Activated naive CD4-positive, alpha-beta T cell treated with anti-CD3 and anti-CD28 coated beads for 36 hours (primary cell): Measurements from ENCODE around the gene ZNF273. TPM values are rescaled to one million over a fixed set of nuclear protein-coding genes. Genes with fewer than 3 reads are reported as not detected.
"Not testable (repeated sequence)": the region's sequence is repeated elsewhere in the genome, so short reads cannot be mapped to it uniquely, and the experiment has no call there.

Experiments used
- CTCF ChIA-PET: fragments of 350-600 bp; sonication (Branson Sonifier 250); formaldehyde crosslinking; loops from one replicate; lab custom pipeline; 2021; ENCODE audit warnings: antibody characterized with exemption; lab: Charles Lee
- DNase-seq: peaks from one replicate; pipeline ENCODE4 v3.0.0-alpha.2; 2020
- H3K27ac Mint-ChIP-seq: one replicate; pipeline ENCODE4 v1.8.0; 2021; ENCODE audit warnings: mild to moderate bottlenecking, mixed read lengths
- H3K27me3 Mint-ChIP-seq: one replicate; pipeline ENCODE4 v1.8.0; 2021; ENCODE audit warnings: low read depth, mixed read lengths
- H3K36me3 Mint-ChIP-seq: one replicate; pipeline ENCODE4 v1.8.0; 2021; ENCODE audit warnings: low read depth, mixed read lengths
- H3K4me1 Mint-ChIP-seq: one replicate; pipeline ENCODE4 v1.8.0; 2021; ENCODE audit warnings: low read depth, mixed read lengths
- H3K4me3 Mint-ChIP-seq: one replicate; pipeline ENCODE4 v1.8.0; 2021; ENCODE audit warnings: mild to moderate bottlenecking, moderate library complexity, mixed read lengths
- H3K9me3 Mint-ChIP-seq: one replicate; pipeline ENCODE4 v1.8.0; 2021; ENCODE audit warnings: mixed read lengths
- intact Hi-C: fragments of 100-400 bp; cut with micrococcal nuclease; formaldehyde crosslinking; loops from one replicate; pipeline ENCODE4 v1.15.1; 2023
- total RNA-seq, 2 experiments: library from RNA; stranded (reverse); gene quantifications; one replicate each; pipeline ENCODE4 v1.2.3, GENCODE V29; 2021

ZNF273 gene
- 10 to 100 TPM; 10.9 to 12.3 TPM for total RNA-seq

GRCh38 chr7:64902806-64903721, at the start of gene ZNF273:
Gene ZNF273 (plus strand): TSS chr7:64903273. CDS start chr7:64903318, 45 bp downstream.
- Mint-ChIP-seq H3K27me3 (no peaks in the 10 kb centered on the region), H3K27ac (peak within 1 kb of the TSS; percentile 89), H3K4me1 (peaks cover 35% of the 10 kb centered on the region), H3K36me3 (peaks cover 15% of the 10 kb centered on the region), H3K9me3 (no peaks in the 10 kb centered on the region), H3K4me3 (peak within 1 kb of the TSS; percentile 96)
- CTCF ChIA-PET: interaction anchor here (0.7 to 2.1 kb wide), 3 partner anchors 10 to 59 kb away, joined by 3 to 7 read pairs (median 3); no protein-coding TSS in a partner anchor
- intact Hi-C loops: loop anchor here (2.0 to 5.0 kb wide), 11 partner anchors 14 to 1002 kb away; partner anchors contain the start of genes ERV3-1, ZNF138, ZNF680 and ZNF736
- peak; percentile 97 for DNase-seq

DNA sequence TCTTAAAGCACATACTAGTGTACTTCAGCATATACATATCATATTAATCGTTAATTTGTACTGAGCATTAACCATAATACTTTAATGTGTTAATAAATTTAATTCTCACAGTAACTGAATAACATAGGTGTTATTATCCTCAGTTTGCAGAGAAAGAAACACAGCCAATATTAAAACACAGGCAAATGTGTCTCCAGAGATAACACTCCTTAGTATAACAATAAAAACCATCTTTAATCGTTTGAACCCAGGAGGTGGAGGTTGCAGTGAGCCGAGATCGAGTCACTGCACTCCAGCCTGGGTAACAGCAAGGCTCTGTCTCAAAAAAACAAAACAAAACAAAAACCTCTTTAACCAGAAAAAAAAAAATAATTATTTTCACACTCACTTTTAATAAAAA, 49.4 kb upstream of the ZNF273 start:
- H3K4me1 Mint-ChIP-seq: no peaks in the 10 kb centered on the region
- no peak overlapping the region for H3K27ac Mint-ChIP-seq
- H3K4me3 Mint-ChIP-seq: no peak overlapping the region
- H3K36me3 Mint-ChIP-seq: no peaks in the 10 kb centered on the region
- H3K9me3 Mint-ChIP-seq: peaks cover 1% of the 10 kb centered on the region
- no peaks in the 10 kb centered on the region for H3K27me3 Mint-ChIP-seq
- CTCF ChIA-PET: no interaction called here
- intact Hi-C loops: no loop called here
- no peak for DNase-seq

DNA sequence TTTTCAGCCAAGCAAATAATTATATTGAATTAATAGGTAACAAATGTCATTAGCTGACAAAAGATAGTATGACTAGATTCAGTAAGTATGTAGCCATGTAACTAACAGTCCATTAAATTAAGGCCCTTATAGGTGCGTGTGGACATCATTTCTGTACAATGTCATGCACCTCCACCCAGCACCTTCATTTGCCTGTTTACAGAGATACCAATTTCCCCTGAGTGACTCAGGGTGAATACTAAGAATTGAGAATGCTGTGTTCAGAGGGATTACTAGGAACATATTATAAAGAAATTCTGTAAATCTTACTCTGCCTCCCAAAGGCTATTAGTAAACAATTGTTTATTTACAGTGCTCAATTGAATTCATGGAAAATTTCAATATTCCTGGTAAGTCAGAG, 48.1 kb upstream of the ZNF273 start:
- no peaks in the 10 kb centered on the region for H3K36me3 Mint-ChIP-seq
- H3K27ac Mint-ChIP-seq: no peak overlapping the region
- intact Hi-C loops: no loop called here
- no peak for DNase-seq
- CTCF ChIA-PET: no interaction called here
- no peak overlapping the region for H3K4me3 Mint-ChIP-seq
- H3K4me1 Mint-ChIP-seq: no peaks in the 10 kb centered on the region
- no peaks in the 10 kb centered on the region for H3K27me3 Mint-ChIP-seq
- H3K9me3 Mint-ChIP-seq: peaks cover 1% of the 10 kb centered on the region

- Mint-ChIP-seq H3K4me1 (no peaks in the 10 kb centered on the region), H3K27me3 (peaks cover 2% of the 10 kb centered on the region), H3K36me3 (no peaks in the 10 kb centered on the region), H3K27ac (no peak overlapping the region), H3K4me3 (no peak overlapping the region), H3K9me3 (peaks cover 9% of the 10 kb centered on the region)
- CTCF ChIA-PET: no interaction called here
- no peak for DNase-seq
- intact Hi-C loops: no loop called here
These were observed 40.1 kb upstream of the ZNF273 start for GRCh38 chr7:64863021-64863420.

GRCh38 chr7:64863530-64863929, 39.5 kb upstream of the ZNF273 start:
- H3K4me1 Mint-ChIP-seq, DNase-seq, H3K4me3 Mint-ChIP-seq, H3K9me3 Mint-ChIP-seq, CTCF ChIA-PET, H3K27me3 Mint-ChIP-seq, H3K36me3 Mint-ChIP-seq, H3K27ac Mint-ChIP-seq, intact Hi-C loops: not testable (repeated sequence)

GRCh38 chr7:64863969-64864368, 39.1 kb upstream of the ZNF273 start:
- Mint-ChIP-seq H3K4me3 (no peak overlapping the region), H3K36me3 (no peaks in the 10 kb centered on the region), H3K27ac (no peak overlapping the region), H3K4me1 (no peaks in the 10 kb centered on the region), H3K9me3 (peaks cover 9% of the 10 kb centered on the region), H3K27me3 (peaks cover 2% of the 10 kb centered on the region)
- no peak for DNase-seq
- CTCF ChIA-PET: no interaction called here
- intact Hi-C loops: no loop called here

DNA sequence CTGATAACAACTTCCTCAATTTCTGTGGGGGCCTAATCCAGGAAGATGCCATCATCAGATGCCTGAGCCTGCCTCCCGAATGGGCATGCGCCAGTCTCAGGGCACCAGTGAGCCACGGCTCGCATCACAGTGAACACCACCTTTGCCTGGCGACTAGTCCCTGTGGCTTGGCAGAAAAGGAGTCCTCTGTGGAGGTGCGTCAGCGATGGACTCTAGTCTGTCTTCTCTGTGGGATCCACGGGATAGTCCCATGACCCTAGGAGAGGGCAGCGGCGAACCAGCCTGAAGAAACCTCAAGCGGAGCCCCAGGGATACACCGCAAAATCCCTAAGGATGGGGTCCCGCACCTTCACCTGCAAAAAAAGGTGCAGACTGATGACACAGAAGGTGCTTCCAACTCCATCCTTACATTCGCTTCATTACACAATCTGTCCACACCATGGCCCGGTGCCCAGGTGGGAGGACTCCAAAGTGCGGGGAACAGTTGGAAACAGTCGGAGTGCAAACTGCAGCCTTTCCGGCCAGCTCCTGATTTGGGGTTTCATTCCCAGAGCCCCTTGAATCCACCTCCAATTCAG, 35.1 kb upstream of the ZNF273 start:
- H3K27ac Mint-ChIP-seq: no peak overlapping the region
- H3K4me1 Mint-ChIP-seq: no peaks in the 10 kb centered on the region
- CTCF ChIA-PET: no interaction called here
- intact Hi-C loops: no loop called here
- no peak overlapping the region for H3K4me3 Mint-ChIP-seq
- peaks cover 10% of the 10 kb centered on the region for H3K9me3 Mint-ChIP-seq
- no peak for DNase-seq
- peaks cover 2% of the 10 kb centered on the region for H3K27me3 Mint-ChIP-seq
- H3K36me3 Mint-ChIP-seq: peaks cover 2% of the 10 kb centered on the region

DNA sequence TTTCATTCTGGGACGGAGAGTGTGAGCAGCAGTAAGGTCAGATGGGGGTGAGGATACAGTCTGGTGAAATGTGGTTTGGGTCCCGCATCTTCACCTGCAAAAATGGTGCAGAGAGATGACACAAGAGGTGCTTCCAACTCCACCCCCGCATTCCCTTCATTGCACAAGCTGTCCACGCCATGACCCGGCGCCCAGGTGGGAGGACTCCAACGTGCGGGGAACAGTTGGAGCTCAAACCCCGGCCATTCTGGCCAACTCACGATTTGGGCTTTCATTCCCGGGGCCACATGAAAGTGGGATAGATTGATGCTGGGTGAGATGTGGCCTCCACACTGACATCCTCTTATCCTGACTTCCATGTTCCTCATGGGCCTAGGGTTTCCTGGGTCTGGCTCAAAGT, 34.6 kb upstream of the ZNF273 start:
- CTCF ChIA-PET: no interaction called here
- H3K27me3 Mint-ChIP-seq: peaks cover 2% of the 10 kb centered on the region

GRCh38 chr7:64869121-64869725, 33.9 kb upstream of the ZNF273 start:
- H3K4me1 Mint-ChIP-seq: no peaks in the 10 kb centered on the region
- peaks cover 2% of the 10 kb centered on the region for H3K36me3 Mint-ChIP-seq
- CTCF ChIA-PET: no interaction called here
- H3K27me3 Mint-ChIP-seq: peaks cover 2% of the 10 kb centered on the region
- H3K4me3 Mint-ChIP-seq: no peak overlapping the region
- no peak overlapping the region for H3K27ac Mint-ChIP-seq
- no peak for DNase-seq
- intact Hi-C loops: no loop called here
- peaks cover 6% of the 10 kb centered on the region for H3K9me3 Mint-ChIP-seq

More for the DNA sequence above, 34.6 kb upstream of the ZNF273 start:
- Mint-ChIP-seq H3K4me3 (no peak overlapping the region), H3K4me1 (no peaks in the 10 kb centered on the region), H3K36me3 (peaks cover 2% of the 10 kb centered on the region), H3K9me3 (peaks cover 9% of the 10 kb centered on the region), H3K27ac (no peak overlapping the region)
- no peak for DNase-seq
- intact Hi-C loops: no loop called here

DNA sequence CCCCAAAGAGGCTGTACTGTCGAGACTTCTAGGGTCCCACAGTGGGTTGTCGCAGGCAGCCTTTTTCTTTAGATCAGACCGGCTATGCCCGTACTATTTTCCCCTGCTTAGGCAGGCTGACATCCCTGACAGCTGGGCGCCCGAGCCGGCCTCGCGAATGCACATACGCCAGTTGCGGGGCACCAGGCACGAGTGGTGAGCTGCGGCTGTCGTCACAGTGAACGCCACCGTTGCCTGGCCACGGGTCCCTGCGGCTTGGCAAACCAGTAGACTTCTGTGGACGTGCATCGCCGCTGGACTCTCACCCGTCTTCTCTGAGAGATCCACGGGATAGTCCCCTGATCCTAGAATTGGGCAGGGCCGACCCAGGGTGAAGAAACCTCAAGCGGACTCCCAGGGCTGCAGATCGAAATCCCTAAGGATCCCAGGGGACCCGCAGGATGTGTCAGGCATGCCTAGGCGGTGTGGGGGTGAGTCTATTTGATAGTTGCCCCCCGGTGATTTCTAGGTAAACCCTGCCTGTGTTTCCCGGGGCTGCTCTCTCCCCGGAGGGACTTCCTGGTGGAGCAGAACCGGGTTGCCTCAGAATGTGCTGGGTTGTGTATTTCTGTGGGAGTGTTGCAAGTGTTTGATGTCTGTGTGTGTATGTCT, 33.0 kb upstream of the ZNF273 start:
- H3K27ac Mint-ChIP-seq: no peak overlapping the region
- H3K36me3 Mint-ChIP-seq: peaks cover 2% of the 10 kb centered on the region
- H3K9me3 Mint-ChIP-seq: peaks cover 5% of the 10 kb centered on the region
- no peaks in the 10 kb centered on the region for H3K4me1 Mint-ChIP-seq
- H3K27me3 Mint-ChIP-seq: peaks cover 2% of the 10 kb centered on the region
- intact Hi-C loops: no loop called here
- no peak for DNase-seq
- no peak overlapping the region for H3K4me3 Mint-ChIP-seq
- CTCF ChIA-PET: no interaction called here

DNA sequence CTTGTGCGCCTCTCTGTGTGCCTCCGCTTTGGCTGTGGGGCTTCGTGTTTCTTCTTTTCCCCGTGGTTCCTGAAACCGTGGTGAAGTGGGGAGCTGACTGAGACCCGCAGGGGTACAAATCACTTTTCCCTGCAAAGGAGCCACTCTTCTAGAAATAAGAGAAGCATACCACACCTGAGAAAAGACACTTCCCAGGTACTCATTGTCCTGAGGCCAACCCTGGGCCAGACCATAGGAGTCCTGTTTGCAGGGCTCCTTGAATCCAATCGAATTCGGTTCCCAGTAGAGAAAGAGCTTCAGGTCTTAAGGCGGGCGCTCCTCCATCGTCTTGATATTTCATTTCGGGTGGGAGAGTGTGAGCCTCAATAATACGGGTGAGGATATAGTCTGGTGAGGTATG, 32.4 kb upstream of the ZNF273 start:
- Mint-ChIP-seq H3K27ac (no peak overlapping the region), H3K27me3 (peaks cover 2% of the 10 kb centered on the region), H3K4me3 (no peak overlapping the region), H3K4me1 (no peaks in the 10 kb centered on the region), H3K9me3 (peaks cover 5% of the 10 kb centered on the region), H3K36me3 (peaks cover 2% of the 10 kb centered on the region)
- intact Hi-C loops: no loop called here
- CTCF ChIA-PET: no interaction called here
- no peak for DNase-seq

DNA sequence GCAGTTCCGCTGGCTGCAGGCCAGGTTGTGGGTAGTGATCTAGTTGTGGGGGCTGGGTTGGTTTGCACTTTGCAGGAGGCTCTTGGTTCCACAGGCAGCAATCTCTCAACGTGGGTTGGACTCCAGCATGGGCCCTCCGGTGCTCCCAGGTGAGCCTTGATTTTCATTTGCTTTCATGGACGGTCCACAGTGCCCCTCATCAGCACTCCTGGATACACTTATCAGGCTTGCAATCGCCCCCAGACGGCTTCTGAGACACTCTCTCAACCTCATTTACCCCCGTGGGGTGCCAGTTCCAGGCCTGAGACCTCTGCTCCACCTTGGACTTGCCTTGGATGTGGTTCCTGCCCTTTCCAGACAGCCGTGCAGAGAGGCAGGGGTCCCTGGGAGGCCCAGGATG, 31.3 kb upstream of the ZNF273 start:
- Mint-ChIP-seq H3K4me1 (no peaks in the 10 kb centered on the region), H3K27me3 (peaks cover 8% of the 10 kb centered on the region), H3K27ac (no peak overlapping the region), H3K4me3 (no peak overlapping the region), H3K9me3 (peaks cover 3% of the 10 kb centered on the region), H3K36me3 (peaks cover 2% of the 10 kb centered on the region)
- intact Hi-C loops: no loop called here
- no peak for DNase-seq
- CTCF ChIA-PET: no interaction called here
